Measurements from ENCODE around the gene BGN. TPM values are rescaled to one million over a fixed set of nuclear protein-coding genes. Genes with fewer than 3 reads are reported as not detected.

BGN gene
- total and polyA plus RNA-seq, 2 donors (not counting 1 experiment from before 2014, with no cell fraction given), result not detected

DNA sequence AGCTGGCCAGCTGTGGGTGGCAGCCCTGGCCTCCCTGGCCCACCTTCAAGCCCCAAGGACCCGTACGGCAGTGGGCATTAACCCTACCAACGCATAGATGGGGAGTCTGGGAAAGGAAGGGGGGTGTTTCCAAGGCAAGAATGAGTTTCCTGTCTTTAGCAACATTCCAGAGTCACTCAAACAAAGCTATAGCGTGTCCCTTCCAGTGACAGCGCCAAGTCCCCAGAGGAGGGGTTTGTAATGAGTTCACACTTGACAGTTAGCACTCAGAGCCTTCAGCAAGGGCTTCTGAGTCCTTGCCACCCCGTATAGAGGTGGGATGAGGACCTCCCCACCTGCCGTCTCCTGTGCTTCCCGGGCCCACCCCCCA is 1.8 kb downstream of the BGN start:
- intact Hi-C loops (cut with micrococcal nuclease), result no loop called here
- no peaks in the 10 kb centered on the region for H3K9me3 Mint-ChIP-seq (ENCODE audit: insufficient read depth)
- H3K4me3 ChIP-seq (ENCODE audit: control extremely low read depth in 1 of 5, extremely low read depth in 1 of 5, insufficient read depth in 1 of 5, low read depth in 2 of 5, low read length in 4 of 5), result no peak overlapping the region
- no peaks in the 10 kb centered on the region for H3K4me1 Mint-ChIP-seq
- no peak overlapping the region for H3K9ac ChIP-seq (ENCODE audit: low read length)
- no peaks in the 10 kb centered on the region for H3K27me3 Mint-ChIP-seq
- peaks cover 0 to 11% (median 3%) of the 10 kb centered on the region in 4 experiments for H3K27me3 ChIP-seq (replicated peaks in 1 of 4; ENCODE audit: control extremely low read depth in 1 of 4, control insufficient read depth in 3 of 4, insufficient read depth in 4 of 4, low read length in 3 of 4)
- no peaks in the 10 kb centered on the region for H3K9me3 ChIP-seq (ENCODE audit: control extremely low read depth in 1 of 3, control insufficient read depth in 2 of 3, insufficient read depth in 1 of 3, low read length in 2 of 3)
- no peaks in the 10 kb centered on the region for H3K4me1 ChIP-seq (ENCODE audit: control insufficient read depth in 2 of 2, insufficient read depth in 2 of 2, low read length in 2 of 2)
- no peaks in the 10 kb centered on the region for H3K79me2 ChIP-seq (ENCODE audit: control insufficient read depth, insufficient read depth, low read length)
- H4K20me1 ChIP-seq (ENCODE audit: control insufficient read depth, insufficient read depth, low read length, poor library complexity, severe bottlenecking), result no peaks in the 10 kb centered on the region
- H3K36me3 ChIP-seq (replicated peaks in 1 of 2; ENCODE audit: control extremely low read depth in 1 of 2, control insufficient read depth in 1 of 2, extremely low read depth in 1 of 2, insufficient read depth in 2 of 2, low read length in 1 of 2), result no peaks in the 10 kb centered on the region
- no peak for TF ChIP-seq EZH2 (IDR thresholded peaks at IDR 0.05; ENCODE audit: borderline replicate concordance, insufficient read depth, low read depth, low read length, poor library complexity, severe bottlenecking)
- TF ChIP-seq, protein P1, sequence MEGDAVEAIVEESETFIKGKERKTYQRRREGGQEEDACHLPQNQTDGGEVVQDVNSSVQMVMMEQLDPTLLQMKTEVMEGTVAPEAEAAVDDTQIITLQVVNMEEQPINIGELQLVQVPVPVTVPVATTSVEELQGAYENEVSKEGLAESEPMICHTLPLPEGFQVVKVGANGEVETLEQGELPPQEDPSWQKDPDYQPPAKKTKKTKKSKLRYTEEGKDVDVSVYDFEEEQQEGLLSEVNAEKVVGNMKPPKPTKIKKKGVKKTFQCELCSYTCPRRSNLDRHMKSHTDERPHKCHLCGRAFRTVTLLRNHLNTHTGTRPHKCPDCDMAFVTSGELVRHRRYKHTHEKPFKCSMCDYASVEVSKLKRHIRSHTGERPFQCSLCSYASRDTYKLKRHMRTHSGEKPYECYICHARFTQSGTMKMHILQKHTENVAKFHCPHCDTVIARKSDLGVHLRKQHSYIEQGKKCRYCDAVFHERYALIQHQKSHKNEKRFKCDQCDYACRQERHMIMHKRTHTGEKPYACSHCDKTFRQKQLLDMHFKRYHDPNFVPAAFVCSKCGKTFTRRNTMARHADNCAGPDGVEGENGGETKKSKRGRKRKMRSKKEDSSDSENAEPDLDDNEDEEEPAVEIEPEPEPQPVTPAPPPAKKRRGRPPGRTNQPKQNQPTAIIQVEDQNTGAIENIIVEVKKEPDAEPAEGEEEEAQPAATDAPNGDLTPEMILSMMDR (IDR thresholded peaks at IDR 0.05), result no peak
- ATAC-seq (ENCODE audit: low read depth) (no peak), DNase-seq (no peak)
- POLR2A ChIA-PET, result no interaction called here
- no peak overlapping the region for H3K4me3 Mint-ChIP-seq
- no peak overlapping the region for H3K27ac Mint-ChIP-seq
- H2AFZ ChIP-seq (ENCODE audit: insufficient read depth, low read depth, low read length, poor library complexity, severe bottlenecking), result no peak overlapping the region
- H3K27ac ChIP-seq (ENCODE audit: low read length in 2 of 2), result no peak overlapping the region
- WGBS (ENCODE audit: insufficient coverage), result no CpG with 5 or more reads among the region's 8 CpGs
- H3K4me2 ChIP-seq (replicated peaks; ENCODE audit: low read depth, low read length, poor library complexity, severe bottlenecking), result no peak overlapping the region
- CTCF ChIA-PET, result no interaction called here

DNA sequence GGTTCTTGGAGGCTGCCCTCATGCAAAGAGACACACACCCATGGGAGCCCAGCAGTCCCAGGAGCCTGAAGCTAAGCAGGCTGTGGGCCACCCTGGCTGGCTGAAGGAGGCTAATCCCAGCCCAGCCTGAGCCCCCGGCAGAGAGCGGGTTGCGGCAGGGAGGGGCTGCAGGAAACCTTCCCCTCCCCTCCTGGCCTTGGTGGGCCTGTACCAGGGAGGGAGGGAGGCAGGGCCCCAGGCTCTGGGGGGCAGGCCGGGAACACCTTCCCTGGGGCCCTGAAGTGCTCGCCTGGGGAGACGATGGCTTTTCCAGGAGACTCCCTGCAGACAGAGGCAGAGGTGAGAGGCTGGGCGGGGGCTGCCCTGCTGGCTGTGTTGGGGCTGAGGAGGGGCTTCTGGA is 3.7 kb downstream of the BGN start:
- Histone ChIP-seq H3K27ac (ENCODE audit: low read length in 2 of 2) (no peak overlapping the region), H3K4me2 (replicated peaks; ENCODE audit: low read depth, low read length, poor library complexity, severe bottlenecking) (no peak overlapping the region), H3K4me3 (ENCODE audit: control extremely low read depth in 1 of 5, extremely low read depth in 1 of 5, insufficient read depth in 1 of 5, low read depth in 2 of 5, low read length in 4 of 5) (no peak overlapping the region), H2AFZ (ENCODE audit: insufficient read depth, low read depth, low read length, poor library complexity, severe bottlenecking) (no peak overlapping the region), H4K20me1 (ENCODE audit: control insufficient read depth, insufficient read depth, low read length, poor library complexity, severe bottlenecking) (no peaks in the 10 kb centered on the region), H3K9ac (ENCODE audit: low read length) (no peak overlapping the region), H3K27me3 (replicated peaks in 1 of 4; ENCODE audit: control extremely low read depth in 1 of 4, control insufficient read depth in 3 of 4, insufficient read depth in 4 of 4, low read length in 3 of 4) (peaks cover 0 to 11% (median 3%) of the 10 kb centered on the region in 4 experiments), H3K9me3 (ENCODE audit: control extremely low read depth in 1 of 3, control insufficient read depth in 2 of 3, insufficient read depth in 1 of 3, low read length in 2 of 3) (no peaks in the 10 kb centered on the region), H3K36me3 (replicated peaks in 1 of 2; ENCODE audit: control extremely low read depth in 1 of 2, control insufficient read depth in 1 of 2, extremely low read depth in 1 of 2, insufficient read depth in 2 of 2, low read length in 1 of 2) (no peaks in the 10 kb centered on the region), H3K79me2 (ENCODE audit: control insufficient read depth, insufficient read depth, low read length) (no peaks in the 10 kb centered on the region), H3K4me1 (ENCODE audit: control insufficient read depth in 2 of 2, insufficient read depth in 2 of 2, low read length in 2 of 2) (no peaks in the 10 kb centered on the region)
- intact Hi-C loops (cut with micrococcal nuclease), result no loop called here
- 100% methylated on average over 3 of the region's 7 CpGs for WGBS (ENCODE audit: insufficient coverage)
- H3K9me3 Mint-ChIP-seq (ENCODE audit: insufficient read depth), result no peaks in the 10 kb centered on the region
- CTCF ChIA-PET, result no interaction called here
- ATAC-seq (ENCODE audit: low read depth), result no peak
- H3K27me3 Mint-ChIP-seq, result no peaks in the 10 kb centered on the region
- POLR2A ChIA-PET, result no interaction called here
- H3K4me1 Mint-ChIP-seq, result no peaks in the 10 kb centered on the region
- DNase-seq, result no peak
- H3K27ac Mint-ChIP-seq, result no peak overlapping the region
- no peak overlapping the region for H3K4me3 Mint-ChIP-seq
- TF ChIP-seq, protein P1 (IDR thresholded peaks at IDR 0.05), result no peak
- TF ChIP-seq EZH2 (IDR thresholded peaks at IDR 0.05; ENCODE audit: borderline replicate concordance, insufficient read depth, low read depth, low read length, poor library complexity, severe bottlenecking), result no peak
